PC-3 (cell line): ENCODE data around the gene PMFBP1.

Experiments
- EZH2 ChIP-seq: fragments of 300-600 bp; sonication (generic); IDR thresholded peaks from one replicate; pipeline ENCODE4 v1.6.1; 2017; ENCODE audit warnings: antibody characterized with exemption, mild to moderate bottlenecking, low read length; ENCODE audit not compliant: unreplicated experiment
- TF ChIP-seq, protein P1 (sequence below): fragments of 300-600 bp; sonication (generic); conservative IDR thresholded peaks from 2 replicates; pipeline ENCODE4 v1.5.1; 2017; ENCODE audit warnings: antibody characterized with exemption, low read depth, mild to moderate bottlenecking, low read length

DNA sequence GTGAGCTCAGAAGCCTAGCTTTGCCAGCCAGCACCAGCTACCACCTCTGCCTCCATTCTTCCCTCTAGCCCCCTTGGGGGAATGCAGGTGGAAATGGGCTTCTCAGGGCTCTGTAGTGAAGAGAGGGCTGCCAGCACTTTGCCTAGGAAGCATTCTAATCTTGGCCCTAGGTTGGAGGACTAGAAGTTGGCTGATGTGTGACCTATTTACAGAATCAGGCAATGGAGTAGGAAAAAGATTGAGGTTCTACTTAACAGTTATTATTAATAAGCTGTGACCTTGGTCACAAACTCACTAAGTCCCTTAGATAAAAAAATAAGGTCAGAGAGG, 58.4 kb downstream of the PMFBP1 start:
- TF ChIP-seq, protein P1, sequence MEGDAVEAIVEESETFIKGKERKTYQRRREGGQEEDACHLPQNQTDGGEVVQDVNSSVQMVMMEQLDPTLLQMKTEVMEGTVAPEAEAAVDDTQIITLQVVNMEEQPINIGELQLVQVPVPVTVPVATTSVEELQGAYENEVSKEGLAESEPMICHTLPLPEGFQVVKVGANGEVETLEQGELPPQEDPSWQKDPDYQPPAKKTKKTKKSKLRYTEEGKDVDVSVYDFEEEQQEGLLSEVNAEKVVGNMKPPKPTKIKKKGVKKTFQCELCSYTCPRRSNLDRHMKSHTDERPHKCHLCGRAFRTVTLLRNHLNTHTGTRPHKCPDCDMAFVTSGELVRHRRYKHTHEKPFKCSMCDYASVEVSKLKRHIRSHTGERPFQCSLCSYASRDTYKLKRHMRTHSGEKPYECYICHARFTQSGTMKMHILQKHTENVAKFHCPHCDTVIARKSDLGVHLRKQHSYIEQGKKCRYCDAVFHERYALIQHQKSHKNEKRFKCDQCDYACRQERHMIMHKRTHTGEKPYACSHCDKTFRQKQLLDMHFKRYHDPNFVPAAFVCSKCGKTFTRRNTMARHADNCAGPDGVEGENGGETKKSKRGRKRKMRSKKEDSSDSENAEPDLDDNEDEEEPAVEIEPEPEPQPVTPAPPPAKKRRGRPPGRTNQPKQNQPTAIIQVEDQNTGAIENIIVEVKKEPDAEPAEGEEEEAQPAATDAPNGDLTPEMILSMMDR, result no peak
- no peak for TF ChIP-seq EZH2
